Measurements from ENCODE around the gene LIN7C.
A peak's percentile ranks its signal among the peaks of the same experiment; 100 is the strongest.

Gene LIN7C

GRCh38 chr11:27507557-27508322 lies 1.2 kb upstream of the LIN7C start:
- no peak for DNase-seq

GRCh38 chr11:27505781-27506180 lies 788 bp downstream of the LIN7C start:
- no peak for DNase-seq

GRCh38 chr11:27504205-27504604 lies 2.4 kb downstream of the LIN7C start:
- no peak for DNase-seq

GRCh38 chr11:27501100-27501499 lies 5.5 kb downstream of the LIN7C start:
- no peak for DNase-seq

GRCh38 chr11:27497911-27498310 lies 8.7 kb downstream of the LIN7C start:
- DNase-seq: no peak

GRCh38 chr11:27497284-27497866 lies 9.2 kb downstream of the LIN7C start:
- DNase-seq: no peak

GRCh38 chr11:27496461-27496860 lies 10.1 kb downstream of the LIN7C start:
- no peak for DNase-seq

- DNase-seq: no peak
Observed at GRCh38 chr11:27495710-27496300, 10.8 kb downstream of the LIN7C start.

GRCh38 chr11:27489092-27489491 lies 17.5 kb downstream of the LIN7C start:
- no peak for DNase-seq

- no peak for DNase-seq
Observed at GRCh38 chr11:27487706-27488105, 18.9 kb downstream of the LIN7C start.

- DNase-seq: peak; percentile 51
Observed at GRCh38 chr11:27485930-27486773, 20.4 kb downstream of the LIN7C start.

- DNase-seq: no peak
Observed at GRCh38 chr11:27482793-27483192, 23.8 kb downstream of the LIN7C start.

- DNase-seq: no peak
Observed at GRCh38 chr11:27481992-27482391, 24.6 kb downstream of the LIN7C start.

- DNase-seq: no peak
Observed at GRCh38 chr11:27477831-27478230, 28.7 kb downstream of the LIN7C start.

- no peak for DNase-seq
Observed at GRCh38 chr11:27477243-27477642, 29.3 kb downstream of the LIN7C start.

GRCh38 chr11:27475622-27476021 lies 30.9 kb downstream of the LIN7C start:
- no peak for DNase-seq

GRCh38 chr11:27473017-27473406 lies 33.6 kb downstream of the LIN7C start:
- no peak for DNase-seq

GRCh38 chr11:27472398-27473016 lies 34.1 kb downstream of the LIN7C start, which contains the start of gene LGR4:
Gene LGR4, minus strand, starts transcription at chr11:27472790. Its CDS starts 488 bp downstream, at chr11:27472302.
- DNase-seq: peak; percentile 87

- DNase-seq: no peak
Observed at GRCh38 chr11:27471589-27472397, 34.8 kb downstream of the LIN7C start.

GRCh38 chr11:27470826-27471588 lies 35.6 kb downstream of the LIN7C start:
- no peak for DNase-seq

- DNase-seq: no peak
Observed at GRCh38 chr11:27470166-27470565, 36.4 kb downstream of the LIN7C start.

Measured in NCI-H2107 (cell line).